Breast epithelium (tissue), 3 donors: Measurements from ENCODE around the gene SMARCD1.

ENCODE experiments used
- CTCF ChIP-seq, 3 donors: fragments of 450-650 bp; IDR thresholded peaks; one replicate each; pipeline ENCODE4 v1.5.1; 2016 to 2017; ENCODE audit warnings: antibody characterized with exemption in 3 of 3, mild to moderate bottlenecking in 3 of 3, moderate library complexity in 3 of 3
- POLR2A ChIP-seq: fragments of 450-650 bp; IDR thresholded peaks from one replicate; pipeline ENCODE4 v1.6.1; 2016; ENCODE audit warnings: antibody characterized with exemption, mild to moderate bottlenecking, moderate library complexity
- POLR2AphosphoS5 ChIP-seq, 3 donors: sonication (generic); formaldehyde crosslinking; IDR thresholded peaks; one replicate each; pipeline ENCODE4 v1.6.1; 2017; ENCODE audit warnings: antibody characterized with exemption in 3 of 3

GRCh38 chr12:50086148-50086547 is 1.0 kb downstream of the SMARCD1 start:
- TF ChIP-seq CTCF (IDR thresholded peaks at IDR 0.05) (no peak), POLR2AphosphoS5 (IDR thresholded peaks at IDR 0.05) (no peak), POLR2A (no peak)
